ENCODE results near the gene KIF16B. TPM values are rescaled to one million over a fixed set of nuclear protein-coding genes. Genes with fewer than 3 reads are reported as not detected.

The KIF16B gene
- total RNA-seq, 3 donors from 2014 or later: 23.8 to 47.9 (median 36.9) TPM

- Histone ChIP-seq H3K27me3 (no peaks in the 10 kb centered on the region), H3K4me3 (no peak overlapping the region), H3K27ac (peak overlapping the region; percentile 15 to 57), H3K9me3 (no peaks in the 10 kb centered on the region), H3K36me3 (no peaks in the 10 kb centered on the region), H3K4me1 (no peaks in the 10 kb centered on the region)
- intact Hi-C loops (cut with DNase I; ENCODE audit: low total_unique reads): loop anchor here (5.0 kb wide), 1 partner anchor 40 kb away; no protein-coding TSS in a partner anchor
- DNase-seq (ENCODE audit: low spot score in 2 of 2): no peak
- TF ChIP-seq POLR2AphosphoS5 (IDR thresholded peaks at IDR 0.05) (no peak), POLR2A (IDR thresholded peaks at IDR 0.05) (no peak), CTCF (IDR thresholded peaks at IDR 0.05) (no peak)
Measured at GRCh38 chr20:16562259-16562658, 11.0 kb downstream of the KIF16B start.

GRCh38 chr20:16560661-16561060 lies 12.6 kb downstream of the KIF16B start:
- Histone ChIP-seq H3K4me1 (no peaks in the 10 kb centered on the region), H3K27me3 (no peaks in the 10 kb centered on the region), H3K9me3 (no peaks in the 10 kb centered on the region), H3K36me3 (no peaks in the 10 kb centered on the region), H3K4me3 (no peak overlapping the region), H3K27ac (no peak overlapping the region)
- TF ChIP-seq POLR2A (IDR thresholded peaks at IDR 0.05): no peak
- TF ChIP-seq CTCF (IDR thresholded peaks at IDR 0.05): no peak
- TF ChIP-seq POLR2AphosphoS5 (IDR thresholded peaks at IDR 0.05): no peak
- no peak for DNase-seq (ENCODE audit: low spot score in 2 of 2)
- intact Hi-C loops (cut with DNase I; ENCODE audit: low total_unique reads): loop anchor here (5.0 kb wide), 1 partner anchor 38 kb away; no protein-coding TSS in a partner anchor

- H3K27me3 ChIP-seq: no peaks in the 10 kb centered on the region
- intact Hi-C loops (cut with DNase I; ENCODE audit: low total_unique reads): loop anchor here (5.0 kb wide), 1 partner anchor 38 kb away; no protein-coding TSS in a partner anchor
- DNase-seq (ENCODE audit: low spot score in 2 of 2): peak in 1 of 2 donors; percentile 68
- no peak overlapping the region for H3K27ac ChIP-seq
- no peaks in the 10 kb centered on the region for H3K4me1 ChIP-seq
- no peaks in the 10 kb centered on the region for H3K36me3 ChIP-seq
- no peak overlapping the region for H3K4me3 ChIP-seq
- TF ChIP-seq POLR2A (IDR thresholded peaks at IDR 0.05) (no peak), POLR2AphosphoS5 (IDR thresholded peaks at IDR 0.05) (no peak)
- no peaks in the 10 kb centered on the region for H3K9me3 ChIP-seq
Measured at GRCh38 chr20:16560216-16560615, 13.0 kb downstream of the KIF16B start.

- Histone ChIP-seq H3K27me3 (no peaks in the 10 kb centered on the region), H3K27ac (no peak overlapping the region), H3K4me1 (no peaks in the 10 kb centered on the region), H3K4me3 (no peak overlapping the region), H3K36me3 (no peaks in the 10 kb centered on the region), H3K9me3 (no peaks in the 10 kb centered on the region)
- TF ChIP-seq POLR2AphosphoS5 (IDR thresholded peaks at IDR 0.05): no peak
- no peak for TF ChIP-seq POLR2A (IDR thresholded peaks at IDR 0.05)
- no peak for TF ChIP-seq CTCF (IDR thresholded peaks at IDR 0.05)
- no peak for DNase-seq (ENCODE audit: low spot score in 2 of 2)
- intact Hi-C loops (cut with DNase I; ENCODE audit: low total_unique reads): no loop called here
Measured at GRCh38 chr20:16556301-16556700, 16.9 kb downstream of the KIF16B start.

GRCh38 chr20:16555754-16556153 lies 17.5 kb downstream of the KIF16B start:
- Histone ChIP-seq H3K36me3 (no peaks in the 10 kb centered on the region), H3K4me3 (no peak overlapping the region), H3K27ac (no peak overlapping the region), H3K9me3 (no peaks in the 10 kb centered on the region), H3K27me3 (no peaks in the 10 kb centered on the region), H3K4me1 (no peaks in the 10 kb centered on the region)
- DNase-seq (ENCODE audit: low spot score in 2 of 2): no peak
- intact Hi-C loops (cut with DNase I; ENCODE audit: low total_unique reads): no loop called here
- TF ChIP-seq POLR2AphosphoS5 (IDR thresholded peaks at IDR 0.05): no peak
- no peak for TF ChIP-seq CTCF (IDR thresholded peaks at IDR 0.05)
- no peak for TF ChIP-seq POLR2A (IDR thresholded peaks at IDR 0.05)

All from breast epithelium (tissue), 4 donors.